Spleen (tissue), 11 donors: ENCODE results near the gene SEMA3B. TPM values are rescaled to one million over a fixed set of nuclear protein-coding genes. Genes with fewer than 3 reads are reported as not detected.
A peak's percentile ranks its signal among the peaks of the same experiment; 100 is the strongest.

Experiments
- DNase-seq: peaks from one replicate; pipeline ENCODE4 v3.0.0-alpha.2; 2020
- H3K27ac ChIP-seq, 8 donors: fragments of 200-600 bp; sonication (generic) in 7 of 8; 1 replicate in 4 of 8; 2 replicates in 4 of 8; pipeline versions ENCODE4 v1.5.0 to v1.8.0; 2016 to 2021; ENCODE audit warnings: inconsistent platforms in 4 of 8, mild to moderate bottlenecking in 4 of 8, moderate library complexity in 1 of 8
- H3K27me3 ChIP-seq, 7 donors: fragments of 200-600 bp; sonication (generic) in 6 of 7; replicated peaks in 1 of 7; 1 replicate in 4 of 7; 2 replicates in 3 of 7; pipeline versions ENCODE4 v1.5.0 to v1.8.0; 2016 to 2021; ENCODE audit warnings: inconsistent platforms in 3 of 7, mild to moderate bottlenecking in 1 of 7
- H3K36me3 ChIP-seq, 6 donors: fragments of 200-600 bp; sonication (generic) in 5 of 6; 1 replicate in 4 of 6; 2 replicates in 2 of 6; pipeline versions ENCODE4 v1.5.0 to v1.8.0; 2016 to 2021; ENCODE audit warnings: inconsistent platforms in 2 of 6
- H3K4me1 ChIP-seq, 6 donors: fragments of 200-600 bp; sonication (generic) in 5 of 6; 1 replicate in 3 of 6; 2 replicates in 3 of 6; pipeline versions ENCODE4 v1.5.0 to v1.8.0; 2016 to 2021; ENCODE audit warnings: inconsistent platforms in 3 of 6
- H3K4me3 ChIP-seq, 8 donors: fragments of 200-600 bp; sonication (generic) in 7 of 8; 1 replicate in 4 of 8; 2 replicates in 4 of 8; pipeline versions ENCODE4 v1.5.0 to v1.8.0; 2016 to 2021; ENCODE audit warnings: inconsistent platforms in 4 of 8, mild to moderate bottlenecking in 4 of 8, moderate library complexity in 2 of 8
- H3K9me3 ChIP-seq, 8 donors: fragments of 200-600 bp; sonication (generic) in 7 of 8; 1 replicate in 4 of 8; 2 replicates in 4 of 8; pipeline versions ENCODE4 v1.5.0 to v1.8.0; 2016 to 2021; ENCODE audit warnings: inconsistent platforms in 4 of 8
- POLR2A ChIP-seq, 3 donors: fragments of 450-650 bp; IDR thresholded peaks; one replicate each; pipeline ENCODE4 v1.5.1; 2017; ENCODE audit warnings: antibody characterized with exemption in 3 of 3, mild to moderate bottlenecking in 1 of 3
- POLR2AphosphoS5 ChIP-seq, 3 donors: sonication (generic); formaldehyde crosslinking; IDR thresholded peaks; one replicate each; pipeline ENCODE4 v1.5.1; 2017; ENCODE audit warnings: antibody characterized with exemption in 3 of 3
- WGBS, 5 donors: extraction: QIAGEN DNeasy Blood & Tissue Kit in 3 of 5; methylation state at CpG; one replicate each; pipeline versions ENCODE4 v1.1.5 to v1.1.7; 2013 to 2018; 5-methylcytosine and 5-hydroxymethylcytosine counted together
- intact Hi-C: fragments of 100-400 bp; cut with DNase I; formaldehyde crosslinking; loops from one replicate; pipeline ENCODE4 v1.15.0; 2023; ENCODE audit warnings: low total_unique reads
- polyA plus RNA-seq, 3 donors: library from polyadenylated mRNA; stranded (reverse); fragments of 200-250 nt; gene quantifications; one replicate each; pipeline ENCODE4 v1.2.1, GENCODE V29; 2013
- total RNA-seq, 7 donors: library from RNA; depleted of rRNA in 3 of 7; stranded (reverse); fragments of >200 nt in 3 of 7; fragmentation: NEBNext Ultra II Directional in 4 of 7; extraction: Animal tissue kit (Norgen Biotek cat#: 25700) in 4 of 7; gene quantifications; one replicate each; pipeline versions ENCODE4 v1.1.0 to v1.2.1, GENCODE V29; 2016 to 2021
- TF ChIP-seq, protein P1 (sequence below), 11 experiments: fragments of 200-600 bp in 7 of 11; fragments of 450-650 bp in 4 of 11; sonication (generic) in 4 of 11; IDR thresholded peaks in 8 of 11; conservative IDR thresholded peaks in 3 of 11; 1 replicate in 7 of 11; 2 replicates in 4 of 11; pipeline versions ENCODE4 v1.4.0 to v1.8.0; 2016 to 2021; ENCODE audit warnings: antibody characterized with exemption in 11 of 11, inconsistent platforms in 4 of 11, mild to moderate bottlenecking in 1 of 11
- donor health status: healthy with polysubstance abuse.
- donor health status: DM: no; HTN: no; CAD: no; lungs with moderate emphysema.
- donor health status: DM: no; HTN: no; CAD: no.
- donor health status: Bipolar disorder and iron deficiency.
- donor health status: healthy.
- donor health status: DM: no; HTN: no; CAD: no.
- donor health status: DM: yes; HTN: yes; CAD: no.

The SEMA3B gene
- total and polyA plus RNA-seq, 10 donors: 2.2 to 14.5 (median 4.0) TPM

DNA sequence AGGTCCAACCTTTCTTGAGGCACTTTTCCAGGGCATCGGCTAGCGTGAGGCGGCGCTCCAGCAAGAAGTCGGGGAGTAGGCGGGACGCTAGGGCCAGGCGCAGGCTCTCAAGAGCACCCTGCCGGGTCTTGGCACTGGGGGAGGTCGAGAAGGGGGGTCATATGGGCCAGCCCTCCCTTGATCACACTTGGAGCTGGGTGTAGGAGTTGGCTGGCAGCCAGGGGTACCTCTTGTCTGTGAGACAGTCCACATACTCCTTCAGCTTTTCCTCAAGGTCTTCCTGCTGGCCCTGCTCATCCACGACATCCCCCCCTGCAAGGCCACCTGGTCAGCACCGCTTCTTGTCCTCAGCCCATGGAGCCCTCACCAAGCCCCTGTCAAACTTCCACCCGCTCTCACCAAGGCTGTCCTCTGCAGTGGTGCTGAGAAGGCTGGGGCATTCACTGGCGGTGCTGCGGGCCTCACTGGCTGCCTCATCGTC lies 21.3 kb downstream of the SEMA3B start:
- no peak overlapping the region for H3K4me3 ChIP-seq
- H3K27me3 ChIP-seq: no peaks in the 10 kb centered on the region
- peaks cover 13 to 33% (median 24%) of the 10 kb centered on the region in 6 donors for H3K4me1 ChIP-seq
- DNase-seq: peak; percentile 82
- peaks cover 0 to 48% (median 40%) of the 10 kb centered on the region in 6 donors for H3K36me3 ChIP-seq
- 89 to 97% (median 95%) methylated on average over 15 to 16 of the region's 16 CpGs for WGBS, 5 donors
- intact Hi-C loops: no loop called here
- H3K9me3 ChIP-seq: no peaks in the 10 kb centered on the region
- H3K27ac ChIP-seq: no peak overlapping the region
- TF ChIP-seq, protein P1, sequence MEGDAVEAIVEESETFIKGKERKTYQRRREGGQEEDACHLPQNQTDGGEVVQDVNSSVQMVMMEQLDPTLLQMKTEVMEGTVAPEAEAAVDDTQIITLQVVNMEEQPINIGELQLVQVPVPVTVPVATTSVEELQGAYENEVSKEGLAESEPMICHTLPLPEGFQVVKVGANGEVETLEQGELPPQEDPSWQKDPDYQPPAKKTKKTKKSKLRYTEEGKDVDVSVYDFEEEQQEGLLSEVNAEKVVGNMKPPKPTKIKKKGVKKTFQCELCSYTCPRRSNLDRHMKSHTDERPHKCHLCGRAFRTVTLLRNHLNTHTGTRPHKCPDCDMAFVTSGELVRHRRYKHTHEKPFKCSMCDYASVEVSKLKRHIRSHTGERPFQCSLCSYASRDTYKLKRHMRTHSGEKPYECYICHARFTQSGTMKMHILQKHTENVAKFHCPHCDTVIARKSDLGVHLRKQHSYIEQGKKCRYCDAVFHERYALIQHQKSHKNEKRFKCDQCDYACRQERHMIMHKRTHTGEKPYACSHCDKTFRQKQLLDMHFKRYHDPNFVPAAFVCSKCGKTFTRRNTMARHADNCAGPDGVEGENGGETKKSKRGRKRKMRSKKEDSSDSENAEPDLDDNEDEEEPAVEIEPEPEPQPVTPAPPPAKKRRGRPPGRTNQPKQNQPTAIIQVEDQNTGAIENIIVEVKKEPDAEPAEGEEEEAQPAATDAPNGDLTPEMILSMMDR (IDR thresholded peaks at IDR 0.05 in 8 of 11, conservative IDR thresholded peaks at IDR 0.05 in 3 of 11): no peak
- no peak for TF ChIP-seq POLR2AphosphoS5 (IDR thresholded peaks at IDR 0.05)
- no peak for TF ChIP-seq POLR2A (IDR thresholded peaks at IDR 0.05)

DNA sequence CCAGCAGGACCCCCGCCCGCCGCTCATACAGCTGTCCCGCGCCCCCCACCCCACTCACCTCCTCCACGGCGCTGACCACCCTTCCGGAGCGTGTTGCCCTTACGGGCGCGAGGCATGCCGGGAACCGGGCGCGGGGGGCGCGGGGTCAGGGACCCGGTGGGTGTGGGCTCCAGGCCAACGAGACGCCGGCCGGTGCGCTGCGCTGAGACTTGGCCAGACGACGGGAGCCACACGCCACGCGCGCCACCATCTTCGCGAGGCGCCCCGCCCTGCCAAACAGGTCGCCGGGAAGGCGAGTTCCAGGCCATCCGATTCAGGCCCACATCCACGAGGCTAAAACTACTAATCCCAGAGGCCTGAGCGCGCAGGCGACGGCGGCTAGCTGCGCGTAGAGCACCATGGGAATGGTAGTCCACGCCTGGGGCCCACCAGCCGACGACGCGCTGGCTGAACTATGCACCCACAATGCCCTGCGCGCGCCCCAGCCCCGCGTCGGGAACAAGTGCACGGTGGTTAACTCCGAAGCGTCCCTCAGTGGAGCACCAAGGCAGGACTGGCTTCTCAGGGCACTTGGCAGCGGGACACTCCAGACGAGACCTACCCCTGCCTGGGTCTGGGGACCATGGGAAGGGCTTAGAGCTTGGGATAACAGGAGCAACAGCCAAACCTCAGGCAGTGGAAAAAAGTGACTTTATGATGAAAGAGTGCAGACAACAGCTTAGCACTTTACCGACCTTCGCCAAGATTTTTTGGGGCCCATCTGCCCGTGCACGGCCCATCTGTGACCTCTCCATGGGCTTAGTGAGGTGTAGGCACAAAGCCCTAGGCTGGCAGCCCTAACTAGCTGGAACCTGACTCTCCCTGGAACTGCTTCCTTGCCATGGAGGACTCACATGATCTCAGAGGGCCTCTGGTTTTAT lies 23.5 kb downstream of the SEMA3B start, which contains the start of gene IFRD2:
TSS of gene IFRD2 (minus strand) at position 271 of the 920 bp plus-strand sequence. CDS start at position 116, 155 bp downstream.
- Histone ChIP-seq H3K4me3 (peak within 1 kb of the TSS; percentile 89 to 100 (median 98)), H3K4me1 (peaks cover 13 to 38% (median 27%) of the 10 kb centered on the region in 6 donors), H3K36me3 (peaks cover 0 to 43% (median 29%) of the 10 kb centered on the region in 6 donors), H3K9me3 (no peaks in the 10 kb centered on the region), H3K27ac (peak within 1 kb of the TSS; percentile 67 to 88 (median 79)), H3K27me3 (no peaks in the 10 kb centered on the region)
- TF ChIP-seq, protein P1 (IDR thresholded peaks at IDR 0.05 in 8 of 11, conservative IDR thresholded peaks at IDR 0.05 in 3 of 11): peak in 4 of 11 experiments; percentile 17 to 35 (median 24)
- TF ChIP-seq POLR2AphosphoS5 (IDR thresholded peaks at IDR 0.05) (peak; percentile 90 to 96 (median 91)), POLR2A (IDR thresholded peaks at IDR 0.05) (peak in 1 of 3 donors; percentile 14)
- peak; percentile 99 for DNase-seq
- intact Hi-C loops: no loop called here
- 1 to 11% (median 2%) methylated on average over 9 to 67 of the region's 67 CpGs for WGBS, 5 donors

DNA sequence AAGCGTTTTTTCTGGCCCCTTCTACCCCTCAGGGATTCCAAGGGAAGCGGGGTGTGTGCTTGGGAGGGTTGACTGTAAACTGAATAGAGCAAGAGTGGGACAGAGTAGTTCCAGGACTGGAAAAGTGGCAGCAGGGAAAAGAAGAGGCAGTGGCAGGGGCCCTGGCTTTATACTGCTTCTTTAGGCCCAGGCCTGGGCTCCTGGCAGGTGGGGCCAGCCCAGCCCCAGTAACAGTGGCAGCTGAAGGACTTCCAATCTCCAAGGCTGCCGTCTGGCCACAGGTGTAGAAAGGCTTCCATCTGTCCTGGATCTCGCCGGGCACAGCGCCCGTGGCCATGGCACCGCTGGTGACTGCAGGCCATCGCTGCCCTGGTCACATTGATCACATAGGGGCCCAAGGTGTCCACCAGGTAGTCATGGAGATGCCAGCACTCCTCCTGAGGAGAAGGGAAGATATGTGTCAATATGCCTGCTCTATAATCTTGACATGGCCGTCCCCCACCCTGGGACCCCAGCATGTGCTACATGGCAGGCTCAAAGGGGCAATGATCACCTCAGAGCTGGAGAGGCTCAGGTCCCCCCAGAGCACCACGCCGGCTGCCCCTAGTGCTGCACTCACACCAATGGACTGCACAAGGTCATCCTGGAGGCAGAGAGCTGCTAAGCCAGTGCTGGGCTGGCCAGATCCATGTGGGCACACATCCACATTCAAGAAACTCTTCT lies 24.3 kb downstream of the SEMA3B start:
- 71 to 86% (median 84%) methylated on average over 10 to 12 of the region's 12 CpGs for WGBS, 5 donors
- intact Hi-C loops: no loop called here
- peaks cover 0 to 35% (median 21%) of the 10 kb centered on the region in 6 donors for H3K36me3 ChIP-seq
- H3K4me1 ChIP-seq: peaks cover 17 to 46% (median 33%) of the 10 kb centered on the region in 6 donors
- H3K4me3 ChIP-seq: peak overlapping the region in 3 of 8 donors; percentile 96 to 100 (median 98)
- no peaks in the 10 kb centered on the region for H3K27me3 ChIP-seq
- TF ChIP-seq, protein P1 (IDR thresholded peaks at IDR 0.05 in 8 of 11, conservative IDR thresholded peaks at IDR 0.05 in 3 of 11): no peak
- peak in 1 of 3 donors; percentile 17 for TF ChIP-seq POLR2AphosphoS5 (IDR thresholded peaks at IDR 0.05)
- H3K27ac ChIP-seq: peak overlapping the region; percentile 45 to 88 (median 77)
- no peaks in the 10 kb centered on the region for H3K9me3 ChIP-seq
- DNase-seq: peak; percentile 86
